K562 (cell line): ENCODE data around the gene DDX18. TPM values are rescaled to one million over a fixed set of nuclear protein-coding genes. Genes with fewer than 3 reads are reported as not detected.
A peak's percentile ranks its signal among the peaks of the same experiment; 100 is the strongest.

Source experiments
- DEAF1 ChIP-seq: fragments of 450-650 bp; formaldehyde crosslinking; IDR thresholded peaks from 2 replicates; pipeline ENCODE4 v1.4.0; 2020; ENCODE audit warnings: mild to moderate bottlenecking, moderate library complexity
- GATA2 ChIP-seq: sonication (generic); formaldehyde crosslinking; IDR thresholded peaks from 2 replicates; pipeline ENCODE4 v1.4.0; 2020; ENCODE audit warnings: mild to moderate bottlenecking, missing genetic modification reagents
- HLTF ChIP-seq: fragments of 450-650 bp; IDR thresholded peaks from 2 replicates; pipeline ENCODE4 v1.6.1; 2016
- MAFF ChIP-seq: IDR thresholded peaks from 2 replicates; pipeline ENCODE4 v1.6.1; 2012; ENCODE audit warnings: low read length, improper control_type of control experiment
- MBD2 ChIP-seq: sonication (generic); IDR thresholded peaks from 2 replicates; pipeline ENCODE4 v1.6.1; 2016; ENCODE audit warnings: low read depth, borderline replicate concordance
- NCOA2 ChIP-seq, 2 experiments: fragments of 450-650 bp; IDR thresholded peaks; 2 replicates each; pipeline ENCODE4 v1.6.1; 2018; ENCODE audit warnings: mild to moderate bottlenecking in 2 of 2, moderate library complexity in 1 of 2; ENCODE audit not compliant: partially characterized antibody in 2 of 2
- PYGO2 ChIP-seq: fragments of 450-650 bp; IDR thresholded peaks from 2 replicates; pipeline ENCODE4 v1.6.1; 2016; ENCODE audit warnings: mild to moderate bottlenecking, missing genetic modification characterization, moderate library complexity, missing compliant biosample characterization
- SRSF1 ChIP-seq: fragments of 200-400 bp; formaldehyde crosslinking; IDR thresholded peaks from 2 replicates; pipeline ENCODE4 v1.6.1; 2017; ENCODE audit warnings: mild to moderate bottlenecking, low read depth, low read length, moderate library complexity
- TFAP4 ChIP-seq: sonication (generic); formaldehyde crosslinking; IDR thresholded peaks from 2 replicates; pipeline ENCODE4 v1.8.0; 2022; ENCODE audit warnings: missing genetic modification reagents, mild to moderate bottlenecking, moderate library complexity, borderline replicate concordance
- ZBED1 ChIP-seq: IDR thresholded peaks from 2 replicates; pipeline ENCODE4 v1.6.1; 2014
- ZBTB11 ChIP-seq, 3 experiments: fragments of 200-800 bp in 1 of 3; fragments of 250-450 bp in 1 of 3; fragments of 450-650 bp in 1 of 3; sonication (Bioruptor Pico) in 1 of 3; sonication (Bioruptor generic) in 1 of 3; formaldehyde crosslinking in 1 of 3; IDR thresholded peaks; 2 replicates each; pipeline versions ENCODE4 v1.6.1 to v1.8.0; 2016 to 2022; ENCODE audit warnings: mild to moderate bottlenecking in 2 of 3, missing genetic modification characterization in 2 of 3, missing compliant biosample characterization in 1 of 3, moderate library complexity in 1 of 3
- ZBTB43 ChIP-seq: sonication (generic); formaldehyde crosslinking; IDR thresholded peaks from 2 replicates; pipeline ENCODE4 v1.8.0; 2023; ENCODE audit warnings: mild to moderate bottlenecking, missing genetic modification reagents
- ZBTB9 ChIP-seq: fragments of 450-650 bp; formaldehyde crosslinking; IDR thresholded peaks from 2 replicates; pipeline ENCODE4 v1.4.0; 2020; ENCODE audit warnings: mild to moderate bottlenecking, moderate library complexity
- ZNF165 ChIP-seq: fragments of 250-450 bp; sonication (Bioruptor Pico); IDR thresholded peaks from 2 replicates; pipeline ENCODE4 v1.4.0; 2020; ENCODE audit warnings: borderline replicate concordance
- polyA plus RNA-seq, 8 experiments: library from polyadenylated mRNA; depleted of rRNA in 4 of 8; stranded (reverse) in 5 of 8; unstranded in 3 of 8; fragments of >200 nt; fragmentation: Nextera tagmentation in 2 of 8; fragmentation: Illumina TruSeq in 1 of 8; extraction: Ambion mirVana in 2 of 8; extraction: Trizol in 1 of 8; gene quantifications; 2 replicates each; pipeline versions ENCODE4 v1.2.1 to v1.2.3, GENCODE V29; 2011 to 2014; ENCODE audit warnings: inconsistent platforms in 1 of 8, missing spikeins in 1 of 8
- total RNA-seq, 7 experiments: library from RNA; depleted of rRNA in 6 of 7; stranded (reverse); fragments of >200 nt in 6 of 7; fragmentation: Illumina TruSeq in 2 of 7; extraction: Trizol in 2 of 7; gene quantifications; 2 replicates each; pipeline versions ENCODE4 v1.2.1 to v1.2.3, GENCODE V29; 2011 to 2021; ENCODE audit warnings: low replicate concordance in 1 of 7
- TF ChIP-seq, protein P1 (sequence below): sonication (generic); formaldehyde crosslinking; IDR thresholded peaks from 2 replicates; pipeline ENCODE4 v1.8.0; 2022; ENCODE audit warnings: mild to moderate bottlenecking, missing genetic modification reagents

DDX18 gene
- total and polyA plus RNA-seq, 9 of the 15 experiments (the other 6 are each of a cell fraction or from before 2014, with no cell fraction given): 67.9 to 156 (median 116) TPM

GRCh38 chr2:117835990-117836760, 21.7 kb downstream of the DDX18 start (continued):
- no peak for TF ChIP-seq DEAF1
- peak; percentile 40; the same call in 1 of the 2 replicates for TF ChIP-seq TFAP4 (CRISPR knock-in tag)
- TF ChIP-seq ZBTB43: no peak
- no peak for TF ChIP-seq HLTF
- no peak for TF ChIP-seq ZBED1
- no peak for TF ChIP-seq PYGO2 (tag)
- no peak for TF ChIP-seq GATA2 (CRISPR knock-in tag)
- no peak for TF ChIP-seq ZBTB11 (CRISPR knock-in tag; IDR thresholded peaks at IDR 0.05)
- TF ChIP-seq ZNF165 (CRISPR knock-in tag): no peak
- no peak for TF ChIP-seq MAFF
- TF ChIP-seq, protein P1, sequence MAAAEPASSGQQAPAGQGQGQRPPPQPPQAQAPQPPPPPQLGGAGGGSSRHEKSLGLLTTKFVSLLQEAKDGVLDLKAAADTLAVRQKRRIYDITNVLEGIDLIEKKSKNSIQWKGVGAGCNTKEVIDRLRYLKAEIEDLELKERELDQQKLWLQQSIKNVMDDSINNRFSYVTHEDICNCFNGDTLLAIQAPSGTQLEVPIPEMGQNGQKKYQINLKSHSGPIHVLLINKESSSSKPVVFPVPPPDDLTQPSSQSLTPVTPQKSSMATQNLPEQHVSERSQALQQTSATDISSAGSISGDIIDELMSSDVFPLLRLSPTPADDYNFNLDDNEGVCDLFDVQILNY: no peak
- TF ChIP-seq NCOA2 (IDR thresholded peaks at IDR 0.05; ENCODE audit: partially characterized antibody in 2 of 2): no peak
- TF ChIP-seq SRSF1: no peak
- TF ChIP-seq ZBTB9: no peak
- no peak for TF ChIP-seq MBD2
